GM12878 (cell line): Measurements from ENCODE around the gene PKMYT1.

Experiments used
- EP300 ChIP-seq, 2 experiments: fragments of 150-350 bp in 1 of 2; IDR thresholded peaks; 2 replicates each; pipeline ENCODE4 v1.6.1; 2011 to 2012; ENCODE audit warnings: low read depth in 2 of 2, low read length in 2 of 2, borderline replicate concordance in 1 of 2, improper control_type of control experiment in 1 of 2, inconsistent platforms in 1 of 2; ENCODE audit not compliant: control insufficient read depth in 1 of 2
- GABPA ChIP-seq: IDR thresholded peaks from 2 replicates; pipeline ENCODE4 v1.6.1; 2014; ENCODE audit warnings: antibody characterized with exemption, low read depth, mild to moderate bottlenecking, inconsistent platforms
- POLR2A ChIP-seq: IDR thresholded peaks from 2 replicates; pipeline ENCODE4 v1.6.1; 2011; ENCODE audit warnings: low read depth, mild to moderate bottlenecking, low read length
- RELA ChIP-seq: fragments of 450-650 bp; IDR thresholded peaks from 2 replicates; pipeline ENCODE4 v1.8.0; 2014; ENCODE audit warnings: borderline replicate concordance; ENCODE audit not compliant: partially characterized antibody

- no peak for TF ChIP-seq EP300 (IDR thresholded peaks at IDR 0.05; ENCODE audit: borderline replicate concordance in 1 of 2, control insufficient read depth in 1 of 2, low read depth in 2 of 2, low read length in 2 of 2)
- no peak for TF ChIP-seq RELA
- TF ChIP-seq POLR2A: no peak
- no peak for TF ChIP-seq GABPA
Measured at GRCh38 chr16:3026609-3027488, 46.6 kb upstream of the PKMYT1 start.
